Gastrocnemius medialis (tissue), 4 donors: ENCODE measurements around the gene LGI1.

Experiments used
- CTCF ChIP-seq, 5 experiments: fragments of 450-650 bp in 3 of 5; fragments of 200-600 bp in 2 of 5; sonication (generic) in 2 of 5; IDR thresholded peaks in 4 of 5; conservative IDR thresholded peaks in 1 of 5; 1 replicate in 4 of 5; 2 replicates in 1 of 5; pipeline ENCODE4 v1.5.1; 2016 to 2019; ENCODE audit warnings: antibody characterized with exemption in 5 of 5, mild to moderate bottlenecking in 3 of 5, moderate library complexity in 3 of 5
- POLR2A ChIP-seq, 2 donors: fragments of 450-650 bp; IDR thresholded peaks; one replicate each; pipeline ENCODE4 v1.6.1; 2017; ENCODE audit warnings: antibody characterized with exemption in 2 of 2, mild to moderate bottlenecking in 2 of 2, moderate library complexity in 2 of 2

- TF ChIP-seq POLR2A (IDR thresholded peaks at IDR 0.05) (no peak), CTCF (IDR thresholded peaks at IDR 0.05 in 4 of 5, conservative IDR thresholded peaks at IDR 0.05 in 1 of 5) (no peak)
Observed at GRCh38 chr10:93799155-93799708, 41.5 kb downstream of the LGI1 start.
